ENCODE measurements around the gene ADAMTSL1. TPM values are rescaled to one million over a fixed set of nuclear protein-coding genes. Genes with fewer than 3 reads are reported as not detected.

The ADAMTSL1 gene
- total RNA-seq, 4 donors from 2014 or later = 2.0 to 7.3 (median 3.7) TPM

DNA sequence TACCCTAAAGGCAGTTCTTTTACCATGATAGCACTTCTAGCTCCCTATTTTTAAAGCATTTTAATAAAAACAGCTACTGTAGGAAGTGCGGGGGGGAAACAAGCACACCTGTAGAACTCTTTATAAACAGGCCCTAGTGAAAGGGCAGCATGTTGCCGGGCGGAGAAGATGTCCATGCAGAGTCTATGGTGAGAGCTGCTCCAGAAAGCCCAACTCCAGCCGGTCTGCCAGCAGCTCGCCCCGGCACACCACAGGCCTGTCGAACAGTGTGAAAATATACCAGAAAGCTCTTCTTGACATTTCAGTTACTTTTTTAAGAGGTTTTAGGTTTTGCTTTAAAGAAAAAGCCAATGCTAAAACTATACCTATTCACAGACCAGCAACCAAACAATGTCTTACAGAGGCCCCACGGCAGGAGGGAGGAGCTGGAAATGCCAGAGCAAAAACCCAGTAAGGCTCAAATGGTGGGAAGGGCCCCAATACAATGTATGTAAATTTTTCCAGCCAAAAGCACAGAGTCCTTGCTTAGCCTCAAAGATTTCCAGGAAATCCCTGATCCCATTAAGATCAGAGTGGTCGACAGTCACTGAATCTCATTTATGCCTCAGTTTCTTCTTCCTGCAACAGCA lies 437.9 kb downstream of the ADAMTSL1 start:
- no peak for ATAC-seq (ENCODE audit: low FRiP score)
- no peak for TF ChIP-seq CTCF (IDR thresholded peaks at IDR 0.05)
- DNase-seq (ENCODE audit: low spot score) = no peak

- no peak for DNase-seq (ENCODE audit: low spot score)
- no peak for TF ChIP-seq CTCF (IDR thresholded peaks at IDR 0.05)
- peak; percentile 29 for ATAC-seq (ENCODE audit: low FRiP score)
These were observed 446.5 kb downstream of the ADAMTSL1 start for GRCh38 chr9:18920141-18921084.

- DNase-seq (ENCODE audit: low spot score) (no peak), ATAC-seq (ENCODE audit: low FRiP score) (peak; percentile 64)
- no peak for TF ChIP-seq CTCF (IDR thresholded peaks at IDR 0.05)
These were observed 447.6 kb downstream of the ADAMTSL1 start for GRCh38 chr9:18921366-18922075.

DNA sequence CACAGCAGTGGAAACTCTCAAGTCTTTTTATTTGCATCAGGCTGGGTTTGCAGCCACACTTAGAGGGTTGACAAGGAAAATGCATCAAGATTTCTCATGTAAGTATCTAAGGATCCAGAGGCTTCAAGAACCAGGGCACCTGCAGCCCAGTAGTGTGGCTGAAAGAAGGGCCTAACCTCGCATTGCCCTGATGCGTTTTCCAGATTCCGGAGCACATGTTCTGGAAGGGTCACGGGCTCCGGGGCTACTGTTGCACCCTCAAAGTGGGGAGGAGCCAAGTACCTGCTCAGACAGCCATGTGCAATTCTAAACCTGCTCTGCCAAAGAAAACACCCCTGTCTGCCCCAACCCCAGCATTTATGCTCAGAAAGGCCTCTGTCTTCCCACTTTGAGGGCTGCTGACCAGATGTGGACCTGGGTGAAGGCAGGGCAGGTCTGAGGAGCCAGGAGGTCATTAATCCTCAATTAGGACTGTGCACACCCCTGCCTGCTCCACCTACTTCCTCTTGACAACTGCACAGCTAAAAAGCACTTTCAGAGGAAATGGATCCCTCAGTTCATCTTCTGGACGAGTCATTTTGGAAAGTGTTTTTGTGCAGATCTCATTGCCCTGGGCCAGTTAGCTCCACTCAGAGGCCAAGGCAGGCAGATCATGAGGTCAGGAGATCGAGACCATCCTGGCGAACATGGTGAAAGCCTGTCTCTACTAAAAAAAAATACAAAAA lies 448.4 kb downstream of the ADAMTSL1 start:
- TF ChIP-seq CTCF (IDR thresholded peaks at IDR 0.05) = no peak
- no peak for ATAC-seq (ENCODE audit: low FRiP score)
- DNase-seq (ENCODE audit: low spot score) = no peak

- TF ChIP-seq CTCF (IDR thresholded peaks at IDR 0.05) = no peak
- DNase-seq (ENCODE audit: low spot score) (no peak), ATAC-seq (ENCODE audit: low FRiP score) (no peak)
These were observed 449.2 kb downstream of the ADAMTSL1 start for GRCh38 chr9:18923167-18923566.

DNA sequence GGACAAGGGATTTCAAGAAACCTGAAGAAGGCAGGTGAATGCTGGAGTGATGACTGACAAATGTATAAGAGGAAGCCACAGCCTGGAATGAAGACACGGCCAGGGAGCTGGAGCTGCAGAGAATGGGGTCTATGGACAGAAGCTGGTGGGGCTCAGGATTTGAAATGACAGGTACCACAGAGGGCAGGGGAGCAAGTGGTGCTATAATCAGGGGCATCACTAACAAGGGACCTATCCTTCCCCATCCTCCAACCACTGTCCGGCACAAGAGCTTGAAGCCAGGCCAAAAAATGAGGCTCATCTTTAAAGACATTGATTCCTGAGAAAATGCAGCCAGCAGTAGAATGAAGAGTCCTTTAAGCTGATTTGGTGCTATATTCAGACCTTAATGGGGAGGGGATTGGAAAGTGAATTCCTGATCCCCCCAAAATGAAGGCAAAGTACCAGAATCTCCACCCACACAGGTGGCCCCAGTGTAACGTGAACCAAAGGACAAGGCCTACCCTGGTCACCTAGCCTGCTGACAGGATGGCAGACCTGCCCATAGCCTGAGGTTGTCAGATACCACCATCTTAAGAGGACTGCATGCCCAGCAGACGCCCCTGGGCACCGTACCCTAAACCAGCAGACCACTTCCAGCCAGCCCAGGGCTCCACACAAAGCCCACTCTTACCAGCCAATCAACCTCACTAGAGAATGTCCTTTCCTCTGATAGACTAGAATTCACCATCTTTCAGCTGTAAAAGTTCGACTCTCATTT lies 449.9 kb downstream of the ADAMTSL1 start:
- TF ChIP-seq CTCF (IDR thresholded peaks at IDR 0.05) = no peak
- no peak for DNase-seq (ENCODE audit: low spot score)

More for the DNA sequence above, 449.9 kb downstream of the ADAMTSL1 start:
- no peak for ATAC-seq (ENCODE audit: low FRiP score)

Data from omental fat pad (tissue), 4 donors.